ENCODE results near the gene SH3BP1. TPM values are rescaled to one million over a fixed set of nuclear protein-coding genes. Genes with fewer than 3 reads are reported as not detected.

The SH3BP1 gene
- total and polyA plus RNA-seq, 12 donors = 0.50 to 9.3 (median 2.0) TPM

DNA sequence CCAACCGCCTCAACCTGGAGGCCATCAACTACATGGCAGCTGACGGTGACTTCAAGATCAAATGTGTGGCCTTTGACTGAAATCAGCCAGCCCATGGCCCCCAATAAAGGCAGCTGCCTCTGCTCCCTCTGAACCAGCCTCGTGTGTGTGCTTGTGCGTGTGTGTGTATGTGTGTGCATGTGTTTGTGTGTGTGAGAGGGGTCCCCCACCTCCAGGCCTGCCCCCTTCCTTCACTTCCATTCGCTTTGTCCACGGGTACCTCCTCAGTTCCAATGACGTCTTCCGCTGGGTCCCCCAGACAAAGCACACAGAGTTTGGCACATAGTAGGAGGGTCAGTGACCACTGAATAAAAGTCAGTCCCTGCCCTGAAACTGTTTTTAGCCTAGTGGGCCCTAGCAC lies 40.2 kb downstream of the SH3BP1 start:
- TF ChIP-seq, protein P1, sequence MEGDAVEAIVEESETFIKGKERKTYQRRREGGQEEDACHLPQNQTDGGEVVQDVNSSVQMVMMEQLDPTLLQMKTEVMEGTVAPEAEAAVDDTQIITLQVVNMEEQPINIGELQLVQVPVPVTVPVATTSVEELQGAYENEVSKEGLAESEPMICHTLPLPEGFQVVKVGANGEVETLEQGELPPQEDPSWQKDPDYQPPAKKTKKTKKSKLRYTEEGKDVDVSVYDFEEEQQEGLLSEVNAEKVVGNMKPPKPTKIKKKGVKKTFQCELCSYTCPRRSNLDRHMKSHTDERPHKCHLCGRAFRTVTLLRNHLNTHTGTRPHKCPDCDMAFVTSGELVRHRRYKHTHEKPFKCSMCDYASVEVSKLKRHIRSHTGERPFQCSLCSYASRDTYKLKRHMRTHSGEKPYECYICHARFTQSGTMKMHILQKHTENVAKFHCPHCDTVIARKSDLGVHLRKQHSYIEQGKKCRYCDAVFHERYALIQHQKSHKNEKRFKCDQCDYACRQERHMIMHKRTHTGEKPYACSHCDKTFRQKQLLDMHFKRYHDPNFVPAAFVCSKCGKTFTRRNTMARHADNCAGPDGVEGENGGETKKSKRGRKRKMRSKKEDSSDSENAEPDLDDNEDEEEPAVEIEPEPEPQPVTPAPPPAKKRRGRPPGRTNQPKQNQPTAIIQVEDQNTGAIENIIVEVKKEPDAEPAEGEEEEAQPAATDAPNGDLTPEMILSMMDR (IDR thresholded peaks at IDR 0.05) = no peak
- ATAC-seq = no peak
- Histone ChIP-seq H3K9me3 (no peaks in the 10 kb centered on the region), H3K36me3 (peaks cover 0 to 38% (median 3%) of the 10 kb centered on the region in 9 donors), H3K4me3 (no peak overlapping the region), H3K27me3 (no peaks in the 10 kb centered on the region), H3K4me1 (peaks cover 6 to 51% (median 45%) of the 10 kb centered on the region in 9 donors), H3K27ac (no peak overlapping the region)
- DNase-seq = no peak
- WGBS, 2 donors = 76 to 78% methylated on average over 8 of the region's 8 CpGs
- intact Hi-C loops (cut with DNase I) = loop anchor here in 8 of 10 donors (2.0 to 10.0 kb wide), 6 partner anchors 37 to 115 kb away; no protein-coding TSS in a partner anchor

DNA sequence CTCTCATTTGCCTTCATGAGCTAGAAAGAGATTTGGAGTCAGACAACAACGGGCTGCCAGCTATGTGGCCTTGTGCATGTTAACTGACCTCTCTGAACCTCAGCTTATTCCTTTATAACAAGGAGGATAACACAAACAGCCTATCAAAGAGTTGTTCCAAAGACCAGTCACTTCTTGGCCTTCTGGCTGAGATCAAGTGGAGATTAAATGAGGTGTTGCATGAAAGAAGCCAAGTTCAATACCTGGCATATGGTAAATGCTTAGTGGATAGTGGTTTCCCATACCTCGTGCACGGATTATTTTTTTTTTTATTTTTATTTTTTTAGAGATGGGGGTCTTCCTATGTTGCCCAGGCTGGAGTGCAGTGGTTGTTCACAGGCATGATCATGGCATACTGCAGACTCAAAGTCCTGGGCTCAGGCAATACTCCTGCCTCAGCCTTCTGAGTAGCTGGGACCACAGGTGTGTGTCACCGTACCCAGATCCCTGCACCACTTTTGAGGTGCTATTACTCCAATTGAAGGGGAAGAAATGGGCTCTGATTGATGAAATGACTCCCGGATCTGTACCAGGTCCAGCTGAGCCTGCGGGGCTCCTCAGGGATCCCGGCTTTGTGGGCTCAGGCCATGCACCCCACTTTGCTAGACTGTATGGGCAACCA lies 40.9 kb downstream of the SH3BP1 start:
- H3K36me3 ChIP-seq = peaks cover 0 to 38% (median 3%) of the 10 kb centered on the region in 9 donors
- H3K27me3 ChIP-seq = no peaks in the 10 kb centered on the region
- DNase-seq (no peak), ATAC-seq (no peak)
- H3K4me3 ChIP-seq = no peak overlapping the region
- WGBS, 2 donors = 72 to 78% methylated on average over 7 of the region's 7 CpGs
- H3K27ac ChIP-seq = peak overlapping the region in 1 of 10 donors; percentile 18
- peaks cover 5 to 44% (median 40%) of the 10 kb centered on the region in 9 donors for H3K4me1 ChIP-seq
- intact Hi-C loops (cut with DNase I) = loop anchor here in 8 of 10 donors (2.0 to 10.0 kb wide), 5 partner anchors 38 to 114 kb away; no protein-coding TSS in a partner anchor
- TF ChIP-seq, protein P1 (IDR thresholded peaks at IDR 0.05) = no peak
- no peaks in the 10 kb centered on the region for H3K9me3 ChIP-seq

DNA sequence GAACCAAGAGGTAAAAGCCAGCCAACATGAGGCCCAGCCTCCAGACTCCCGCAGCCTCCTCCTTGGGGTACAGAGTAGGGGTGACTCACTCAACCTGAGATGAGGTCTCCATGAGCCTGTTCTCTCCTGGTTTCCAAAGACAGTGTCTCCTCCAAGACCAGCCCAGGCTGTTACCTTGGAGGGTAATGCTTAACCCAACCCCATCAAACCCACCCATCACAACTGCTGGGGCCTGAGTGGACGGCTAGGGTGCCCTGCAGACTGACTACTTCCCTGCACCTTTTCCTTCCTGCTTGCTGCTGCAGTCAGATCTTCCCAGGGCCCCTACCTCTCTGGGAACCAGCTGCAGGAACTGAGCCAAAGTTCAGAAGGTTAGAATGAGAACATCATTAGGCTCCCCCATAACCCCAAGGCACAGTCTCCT lies 41.5 kb downstream of the SH3BP1 start:
- TF ChIP-seq, protein P1 (IDR thresholded peaks at IDR 0.05) = no peak
- intact Hi-C loops (cut with DNase I) = loop anchor here (1.0 to 10.0 kb wide), 6 partner anchors 38 to 114 kb away; no protein-coding TSS in a partner anchor
- peak overlapping the region in 4 of 10 donors; percentile 0 to 41 (median 26) for H3K27ac ChIP-seq

DNA sequence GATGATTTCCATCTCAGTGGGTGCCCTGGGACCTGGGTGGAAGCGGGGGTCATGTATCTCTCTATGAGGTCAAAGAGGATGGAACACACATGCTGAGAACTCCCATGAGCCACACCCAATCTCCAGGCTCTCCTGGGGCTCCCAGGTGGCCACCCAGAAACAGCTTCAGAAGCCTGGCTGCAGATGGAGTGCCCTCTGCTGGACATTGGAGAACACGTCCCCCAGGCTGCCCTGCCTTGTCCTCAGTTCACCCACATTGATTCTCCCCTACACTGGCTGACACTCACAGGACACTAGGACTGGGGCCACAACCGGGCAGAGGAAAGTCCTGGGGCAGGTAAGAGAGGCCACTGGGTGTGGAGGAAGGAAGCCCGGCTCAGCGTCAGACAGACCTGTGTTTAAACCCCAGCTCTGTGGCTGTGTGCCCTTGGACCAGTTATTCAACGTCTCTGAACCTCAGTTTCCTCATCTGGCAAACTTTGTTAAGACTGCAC lies 42.1 kb downstream of the SH3BP1 start:
- Histone ChIP-seq H3K4me3 (no peak overlapping the region), H3K9me3 (no peaks in the 10 kb centered on the region), H3K4me1 (peaks cover 5 to 37% (median 34%) of the 10 kb centered on the region in 9 donors), H3K36me3 (peaks cover 0 to 38% (median 3%) of the 10 kb centered on the region in 9 donors), H3K27ac (peak overlapping the region in 3 of 10 donors; percentile 0 to 41 (median 35)), H3K27me3 (no peaks in the 10 kb centered on the region)
- ATAC-seq (peak; percentile 13 to 61 (median 42)), DNase-seq (peak; percentile 64 to 76)
- whole genome bisulfite sequencing, 2 donors = 20 to 21% methylated on average over 6 of the region's 6 CpGs
- TF ChIP-seq, protein P1 (IDR thresholded peaks at IDR 0.05) = peak; percentile 81 to 95 (median 91)
- intact Hi-C loops (cut with DNase I) = loop anchor here (1.0 to 10.0 kb wide), 6 partner anchors 38 to 113 kb away; no protein-coding TSS in a partner anchor

More for the DNA sequence above, 41.5 kb downstream of the SH3BP1 start:
- peaks cover 5 to 41% (median 39%) of the 10 kb centered on the region in 9 donors for H3K4me1 ChIP-seq
- no peaks in the 10 kb centered on the region for H3K9me3 ChIP-seq
- 71 to 78% methylated on average over 2 of the region's 2 CpGs for WGBS, 2 donors
- peaks cover 0 to 38% (median 3%) of the 10 kb centered on the region in 9 donors for H3K36me3 ChIP-seq
- no peak overlapping the region for H3K4me3 ChIP-seq
- no peaks in the 10 kb centered on the region for H3K27me3 ChIP-seq
- no peak for DNase-seq
- ATAC-seq = no peak

Measured in heart right ventricle (tissue), 16 donors.